Activated CD8-positive, alpha-beta memory T cell treated with anti-CD3 and anti-CD28 coated beads for 48 hours (primary cell): Measurements from ENCODE around the gene SHB.

ENCODE experiments used
- DNase-seq, 3 experiments: peaks; one replicate each; pipeline ENCODE4 v3.0.0-alpha.2; 2020; ENCODE audit warnings: low read depth in 2 of 3, low spot score in 2 of 3

Gene SHB

DNA sequence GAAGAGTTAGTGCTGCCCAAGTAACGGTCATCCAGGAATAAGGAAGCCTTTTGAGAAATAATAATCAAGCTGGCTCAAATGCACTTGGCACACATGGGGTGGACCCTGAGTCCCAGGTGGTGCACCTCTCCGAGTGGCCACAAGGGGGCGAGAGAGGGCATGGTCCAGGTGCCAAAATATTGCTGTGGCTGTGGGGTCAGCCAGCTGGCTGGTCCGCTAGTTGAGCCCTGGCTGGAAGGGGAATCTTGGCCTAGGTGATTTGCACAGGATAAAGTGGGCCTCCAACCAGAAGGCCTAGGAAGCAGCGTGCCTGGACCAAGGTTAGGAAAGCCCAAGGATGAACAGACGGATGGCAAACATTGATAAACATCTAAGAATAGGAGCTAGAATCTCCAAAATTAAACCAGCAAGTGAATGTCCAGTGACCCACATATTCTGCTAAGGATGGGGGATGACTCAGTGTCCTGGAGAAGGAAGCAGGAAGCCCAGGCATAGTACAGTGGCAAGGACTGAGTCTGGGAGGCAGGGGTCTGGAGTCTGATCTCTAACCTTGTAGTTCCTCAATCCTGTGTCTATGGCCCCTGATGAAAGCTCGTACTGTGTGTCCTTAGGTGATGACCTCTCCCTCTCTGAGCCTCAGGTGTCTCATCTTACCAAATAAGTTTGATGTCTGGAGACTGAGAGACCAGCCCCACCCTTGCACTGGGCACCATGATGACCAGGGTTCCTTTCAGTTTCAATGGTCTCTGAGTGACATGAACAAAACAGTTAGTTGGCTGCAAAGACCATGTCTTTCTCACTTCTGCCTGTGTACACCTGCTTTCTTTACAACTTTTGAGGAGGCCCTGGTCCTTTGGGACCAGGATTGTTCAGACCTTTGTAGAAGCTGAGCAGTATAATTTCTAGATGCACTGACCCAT is 19.2 kb upstream of the SHB start:
- DNase-seq = peak in 2 of 3 experiments; percentile 56 to 72

DNA sequence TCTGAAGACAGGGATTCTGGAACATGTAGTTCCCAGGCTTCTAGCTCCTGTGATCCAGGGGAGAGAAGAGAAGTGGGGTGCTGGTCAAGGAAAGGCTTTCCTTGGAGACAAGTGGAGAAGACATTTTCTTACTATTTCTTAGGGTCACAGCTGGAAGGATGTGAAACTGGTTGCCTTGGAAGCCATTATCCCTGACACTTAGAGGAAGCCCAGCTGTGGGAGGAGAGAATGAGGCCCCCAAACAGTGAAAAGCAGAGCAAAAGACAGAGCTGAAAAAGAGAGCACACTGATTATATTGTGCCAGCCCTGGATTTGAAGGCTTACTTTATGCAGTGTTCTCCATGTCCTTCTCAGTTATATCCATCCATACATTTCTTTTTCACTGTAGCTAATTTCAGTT is 17.5 kb upstream of the SHB start:
- DNase-seq = no peak

DNA sequence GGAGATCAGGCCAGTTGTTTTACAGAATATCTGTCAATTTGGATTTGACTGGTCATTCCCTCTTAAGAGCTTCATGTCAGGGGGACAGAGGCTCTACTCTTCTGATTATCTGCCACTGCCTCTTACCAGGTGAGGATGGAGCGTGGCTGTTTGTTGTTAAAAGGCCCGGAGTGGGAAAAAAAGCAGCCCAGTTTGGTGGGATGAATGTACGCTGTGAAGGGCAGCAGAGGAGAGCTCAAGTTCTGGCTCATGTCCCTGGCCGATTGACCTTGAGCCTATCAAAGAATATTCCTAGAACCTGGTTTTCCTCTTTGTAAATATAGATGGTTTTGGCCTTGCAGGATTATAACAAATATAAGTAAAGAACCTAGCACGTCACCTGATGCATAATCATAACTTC is 16.3 kb upstream of the SHB start:
- DNase-seq = no peak

DNA sequence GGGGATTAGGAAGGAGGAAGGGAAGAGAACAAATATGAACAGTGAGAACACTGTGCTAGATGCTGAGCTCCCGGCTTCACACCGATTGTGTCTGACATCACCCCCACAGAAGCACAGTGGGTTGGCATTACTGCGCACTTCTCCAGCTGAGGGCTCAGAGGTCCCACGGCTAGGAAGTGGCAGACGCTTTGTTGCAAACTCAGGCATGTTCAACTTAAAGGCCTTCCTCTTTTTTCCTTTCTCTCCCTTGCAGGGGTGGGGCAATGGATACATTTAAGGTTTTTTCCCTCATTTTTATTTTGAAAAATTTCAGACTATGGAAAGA is 15.5 kb upstream of the SHB start:
- DNase-seq = no peak

DNA sequence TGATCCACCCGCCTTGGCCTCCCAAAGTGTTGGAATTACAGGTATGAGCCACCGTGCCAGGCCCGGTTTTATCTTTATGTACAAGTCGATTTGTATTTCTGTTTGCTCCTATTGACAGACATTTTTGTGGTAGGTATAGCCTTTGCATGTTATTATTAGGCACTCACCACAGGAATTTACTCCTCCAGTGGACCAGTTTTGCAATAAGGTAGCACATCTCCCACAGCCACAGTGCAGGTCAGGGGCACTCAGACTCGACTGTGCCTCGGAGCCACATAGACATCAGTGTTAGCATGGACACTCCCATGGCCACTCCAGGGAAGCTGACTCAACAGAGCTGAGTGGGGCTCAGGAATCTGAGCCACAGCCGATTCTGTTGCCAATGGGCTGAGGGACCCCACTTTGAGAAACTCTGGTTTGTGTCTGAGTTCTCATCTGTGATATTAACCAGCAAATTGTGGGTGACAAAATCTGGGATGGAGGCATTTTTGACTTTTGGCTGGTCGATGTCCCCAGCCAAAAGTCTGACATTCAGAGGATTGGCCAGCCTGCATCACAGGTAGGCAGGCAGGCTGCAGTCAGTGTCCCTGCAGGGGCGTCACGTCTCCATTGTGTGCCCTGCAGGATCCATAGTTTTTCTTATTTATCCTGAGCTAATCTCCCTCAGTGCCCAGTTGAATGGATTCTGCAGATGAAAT is 15.0 kb upstream of the SHB start:
- DNase-seq = no peak

DNA sequence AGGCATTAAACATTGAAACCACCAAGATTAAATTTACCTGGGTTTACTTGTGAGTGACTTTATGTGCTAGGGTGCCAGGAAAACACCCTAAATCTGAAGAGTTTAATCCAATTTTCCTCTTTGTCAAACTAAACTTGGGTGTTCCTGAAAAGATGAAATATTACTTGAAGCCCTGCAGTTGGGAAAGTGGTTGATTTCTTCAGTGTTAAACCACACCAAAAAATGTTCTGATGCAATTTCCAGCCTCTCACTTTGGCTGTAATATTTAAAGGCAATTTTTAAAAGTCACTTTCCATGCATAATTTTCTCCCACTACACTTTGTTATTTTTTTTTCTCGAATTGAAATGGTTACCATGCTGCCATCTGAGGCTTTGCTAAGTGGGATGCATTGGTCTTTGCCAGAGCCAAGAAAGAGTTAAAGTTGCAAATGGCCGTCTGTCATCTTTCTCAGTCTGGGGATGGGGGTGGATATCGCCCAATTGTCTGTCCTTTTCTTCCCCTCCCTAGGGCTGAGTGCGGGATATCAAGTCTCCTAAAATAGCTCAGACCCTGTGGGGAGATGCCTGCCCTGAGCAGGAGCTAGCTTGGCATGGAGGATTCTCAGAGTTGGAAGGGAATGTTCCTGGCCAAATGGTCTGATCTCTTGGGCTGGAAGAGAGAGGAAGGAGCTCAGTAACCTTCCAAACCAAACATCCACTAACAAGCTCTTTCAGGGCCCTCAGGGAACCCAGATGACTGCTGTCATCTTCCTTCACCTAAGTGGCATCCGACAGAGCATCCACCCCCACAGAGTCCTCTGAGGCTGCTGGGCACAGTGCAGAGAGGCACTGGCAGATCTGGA is 13.6 kb upstream of the SHB start:
- no peak for DNase-seq

DNA sequence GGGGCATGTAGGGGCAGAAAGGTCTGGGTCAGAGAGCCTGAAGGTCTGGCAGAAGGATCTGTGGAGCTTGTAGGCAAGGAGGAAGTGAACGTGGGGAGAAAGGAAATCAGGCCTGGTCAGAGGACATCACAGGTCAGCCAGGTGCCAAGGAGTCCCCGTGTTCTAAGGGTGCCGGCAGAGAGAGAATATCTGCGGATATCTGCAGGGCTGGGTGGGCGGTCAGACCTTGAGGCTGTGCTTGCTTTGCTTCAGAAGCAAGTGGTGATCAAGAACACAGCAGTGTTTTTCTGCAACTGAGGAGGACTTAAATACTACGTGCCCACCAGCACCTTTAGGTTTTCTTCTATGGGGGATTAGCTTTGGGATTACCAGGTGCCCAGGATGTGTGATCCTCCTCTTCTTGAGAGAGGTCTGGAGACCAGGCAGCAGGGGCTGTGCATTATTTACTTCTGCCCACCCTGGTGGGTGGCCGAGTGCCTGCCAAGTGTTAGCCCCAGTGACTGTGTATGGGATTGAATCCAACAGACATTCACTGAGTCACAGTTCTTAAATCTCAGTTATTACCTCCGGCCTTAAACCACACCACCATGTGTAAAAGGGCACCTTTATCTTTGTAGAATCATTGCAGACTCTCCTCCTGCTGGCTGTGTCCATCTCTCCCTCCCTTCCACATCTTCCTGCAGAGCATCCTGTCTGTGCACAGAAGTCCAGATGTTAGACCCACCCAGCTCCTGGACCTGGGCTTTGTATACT is 12.5 kb upstream of the SHB start:
- DNase-seq = no peak

DNA sequence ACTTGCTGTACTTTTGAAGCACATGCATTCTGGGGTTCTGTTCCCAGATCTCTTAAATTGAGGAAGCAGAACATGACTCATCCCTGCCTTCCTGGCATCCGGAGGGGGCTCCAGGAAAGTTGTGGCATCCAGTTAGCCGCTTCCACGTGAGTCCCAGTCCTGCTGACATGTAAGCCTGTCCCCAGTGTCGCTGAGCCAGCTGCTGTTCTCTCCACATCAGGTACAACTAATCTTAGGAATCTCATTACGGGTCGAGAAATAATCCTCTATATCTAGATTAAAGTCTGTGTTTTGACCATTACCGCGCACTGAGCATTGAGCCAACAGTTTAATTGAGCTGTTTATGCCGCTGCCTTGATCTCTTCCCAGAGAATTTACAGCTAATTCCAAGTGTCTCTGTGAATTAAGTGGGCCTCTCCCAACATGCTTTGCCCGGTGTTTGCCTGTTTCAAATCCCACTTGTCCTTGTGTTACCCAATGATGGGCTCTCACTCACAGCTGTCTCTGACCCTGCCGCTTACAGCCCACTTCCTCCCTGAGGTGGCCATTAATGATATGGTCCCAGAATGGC is 10.5 kb upstream of the SHB start:
- DNase-seq = no peak

DNA sequence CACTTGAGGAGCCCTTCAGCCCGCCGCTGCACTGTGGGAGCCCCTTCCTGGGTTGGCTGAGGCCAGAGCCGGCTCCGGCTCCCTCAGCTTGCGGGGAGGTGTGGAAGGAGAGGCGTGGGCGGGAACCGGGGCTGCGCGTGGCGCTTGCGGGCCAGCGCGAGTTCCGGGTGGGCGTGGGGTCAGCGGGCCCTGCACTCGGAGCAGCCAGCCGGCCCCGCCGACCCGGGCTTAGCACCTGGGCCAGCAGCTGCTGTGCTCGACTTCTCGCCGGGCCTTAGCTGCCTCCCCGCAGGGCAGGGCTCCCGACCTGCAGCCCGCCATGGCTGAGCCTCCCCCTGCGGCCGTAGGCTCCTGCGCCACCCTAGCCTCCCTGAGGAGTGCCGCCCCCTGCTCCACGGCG is 6.2 kb upstream of the SHB start:
- DNase-seq = no peak

DNA sequence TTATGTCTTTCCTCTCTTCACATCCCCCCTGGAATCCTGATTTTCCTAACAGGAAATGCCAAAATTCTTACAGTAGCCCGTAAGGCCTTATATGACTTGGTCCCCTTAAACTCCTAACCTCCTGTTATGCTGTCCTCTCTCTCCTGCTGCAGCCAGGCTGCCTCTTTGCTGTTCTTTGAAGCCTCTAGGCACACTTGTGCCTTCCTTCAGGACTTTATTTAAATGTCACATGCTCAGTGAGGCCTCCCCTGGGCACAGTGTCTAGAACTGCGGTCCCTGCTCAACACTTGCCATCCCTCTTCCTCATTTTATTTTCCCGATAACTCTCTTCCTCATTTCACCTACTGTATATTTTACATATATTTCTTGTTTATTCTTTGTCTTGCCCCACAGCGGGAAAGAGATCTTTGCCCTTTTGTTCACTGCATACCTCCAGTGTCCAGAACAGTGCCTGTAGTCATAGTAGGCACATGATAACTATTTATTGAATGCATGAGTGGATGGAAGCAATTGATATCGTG is 5.5 kb upstream of the SHB start:
- DNase-seq = no peak

DNA sequence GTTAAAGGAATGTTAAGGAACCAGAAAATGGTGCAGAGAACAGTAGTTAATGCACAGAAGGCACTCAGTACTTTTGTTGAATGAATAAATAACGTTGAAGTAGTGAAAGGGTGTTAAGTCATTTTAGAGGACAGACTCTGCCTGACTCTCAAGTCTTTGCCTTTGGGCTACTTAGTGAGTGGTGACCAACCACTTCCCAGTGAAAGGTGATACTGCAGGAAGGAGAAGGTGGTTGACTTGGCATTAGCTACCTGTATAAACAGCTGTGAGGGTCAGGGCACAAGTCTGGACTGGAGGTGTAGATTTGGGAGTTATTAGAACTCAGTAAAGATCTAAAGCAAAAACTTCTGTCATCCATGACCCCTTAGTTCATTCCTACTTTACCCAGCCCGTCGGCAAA is 4.9 kb upstream of the SHB start:
- DNase-seq = no peak

DNA sequence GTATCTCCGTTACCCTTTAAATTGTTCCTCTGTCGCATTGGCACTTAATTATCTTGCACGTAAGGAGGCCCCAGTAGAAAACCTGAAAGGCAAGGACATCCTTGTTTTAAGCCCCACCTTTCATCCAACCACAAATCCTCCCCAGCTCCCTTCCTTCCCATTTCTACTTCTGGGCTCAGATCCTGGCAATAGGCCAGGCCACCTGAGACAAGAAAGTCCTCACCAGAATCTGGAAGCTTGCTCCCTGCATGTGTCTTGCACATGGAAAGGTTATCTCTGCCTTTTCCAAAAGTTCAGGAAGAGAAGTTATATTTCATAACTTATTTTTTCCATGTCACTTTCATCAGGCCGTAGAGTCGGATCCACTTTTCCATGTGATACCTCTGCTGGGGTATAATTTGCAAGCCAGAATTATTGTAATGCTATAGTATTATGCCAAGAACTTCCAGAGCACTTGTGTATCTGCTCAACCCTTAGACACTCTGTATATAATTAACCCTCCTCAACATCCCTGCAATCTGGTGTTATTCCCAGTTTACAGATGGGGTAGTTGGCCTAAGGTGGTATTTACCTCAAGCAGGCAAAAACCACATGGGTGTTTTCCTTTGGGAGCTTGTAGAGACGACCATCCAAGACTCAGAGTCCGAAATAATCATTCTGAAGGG is 2.6 kb upstream of the SHB start:
- no peak for DNase-seq

DNA sequence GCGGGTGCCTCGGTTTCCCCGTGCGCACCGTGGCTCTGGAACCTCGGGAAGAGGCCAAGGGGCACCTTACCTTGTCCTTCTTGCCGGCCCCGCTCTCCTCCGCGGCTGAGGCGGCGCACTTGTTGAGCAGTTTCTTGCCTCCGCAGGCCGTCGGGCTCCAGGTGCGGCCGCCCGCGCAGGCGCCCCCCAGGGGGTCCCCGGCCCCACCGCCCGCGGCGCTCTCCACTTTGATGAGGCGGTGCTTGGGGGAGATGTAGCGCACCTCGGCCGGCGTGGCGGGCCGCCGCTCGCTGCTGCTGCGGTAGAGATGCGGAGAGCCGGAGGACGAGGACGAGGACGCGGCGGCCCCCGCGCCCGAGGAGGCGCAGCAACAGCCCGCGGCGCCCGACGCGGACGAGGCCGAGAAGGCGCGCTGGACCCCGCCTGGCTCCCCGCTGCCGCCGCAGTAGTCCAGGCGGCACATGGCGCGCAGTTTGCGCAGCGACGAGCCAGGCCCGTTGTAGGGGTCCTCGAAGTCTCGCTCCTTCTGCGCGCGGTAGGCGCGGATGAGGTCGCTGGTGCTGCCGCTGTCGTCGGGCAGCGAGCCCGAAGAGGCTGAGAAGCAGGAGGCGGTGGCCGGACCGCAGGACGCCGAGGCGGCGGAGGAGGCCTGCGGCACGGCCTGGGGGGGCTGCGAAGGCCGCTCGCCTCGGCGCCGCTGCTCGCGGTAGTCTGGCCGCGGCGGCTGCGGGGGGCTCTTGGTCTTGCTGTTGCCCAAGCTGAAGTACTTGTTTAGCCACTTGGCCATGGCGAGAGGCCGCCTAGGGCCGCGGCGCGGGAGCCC is 957 bp downstream of the SHB start:
- DNase-seq = no peak

DNA sequence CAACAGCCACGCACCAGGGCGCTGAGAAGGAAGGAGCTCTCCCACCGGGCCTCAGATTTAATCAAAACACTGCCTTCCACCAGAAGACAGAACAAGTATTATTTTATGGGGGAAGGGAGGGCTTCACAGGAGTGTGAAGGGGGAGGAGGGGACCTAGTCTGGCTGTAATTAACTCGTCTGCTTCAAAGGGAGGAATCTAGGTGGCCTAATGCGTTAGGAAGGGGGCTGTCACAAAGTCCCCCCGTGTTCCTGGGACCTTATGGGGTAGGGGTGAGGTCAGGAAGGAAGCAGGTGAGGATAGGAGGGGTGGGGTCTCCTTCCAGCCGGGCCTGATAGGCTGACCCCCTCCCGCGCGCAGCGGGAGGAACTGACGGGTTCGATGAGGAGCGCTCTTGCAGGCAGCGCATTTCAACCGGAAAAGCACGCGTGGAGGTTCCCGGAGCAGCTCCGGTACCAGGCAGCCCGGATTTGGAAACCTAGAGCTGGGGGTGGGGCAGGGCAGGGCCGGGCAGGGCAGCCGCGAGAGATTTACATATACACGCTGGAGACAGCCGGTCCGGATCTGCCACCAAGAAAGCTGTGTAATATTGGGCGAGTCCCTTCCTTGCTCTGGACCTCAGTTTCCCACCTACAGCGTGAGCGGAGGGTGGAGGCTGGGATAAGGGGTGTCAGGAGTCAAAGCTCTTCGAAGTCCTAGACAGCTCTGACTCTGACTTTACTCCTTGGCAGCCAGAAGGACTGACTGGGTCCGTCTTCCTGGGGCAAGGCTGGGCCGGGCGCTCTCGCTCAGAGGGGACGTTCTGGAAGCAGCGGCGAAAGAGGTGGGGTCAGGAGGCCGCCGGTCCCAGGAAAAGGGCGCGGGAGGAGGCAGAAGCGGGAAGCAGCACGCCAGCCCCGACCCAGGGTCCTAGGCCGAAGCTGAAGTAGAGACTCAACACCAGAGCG is 1.8 kb downstream of the SHB start:
- no peak for DNase-seq

DNA sequence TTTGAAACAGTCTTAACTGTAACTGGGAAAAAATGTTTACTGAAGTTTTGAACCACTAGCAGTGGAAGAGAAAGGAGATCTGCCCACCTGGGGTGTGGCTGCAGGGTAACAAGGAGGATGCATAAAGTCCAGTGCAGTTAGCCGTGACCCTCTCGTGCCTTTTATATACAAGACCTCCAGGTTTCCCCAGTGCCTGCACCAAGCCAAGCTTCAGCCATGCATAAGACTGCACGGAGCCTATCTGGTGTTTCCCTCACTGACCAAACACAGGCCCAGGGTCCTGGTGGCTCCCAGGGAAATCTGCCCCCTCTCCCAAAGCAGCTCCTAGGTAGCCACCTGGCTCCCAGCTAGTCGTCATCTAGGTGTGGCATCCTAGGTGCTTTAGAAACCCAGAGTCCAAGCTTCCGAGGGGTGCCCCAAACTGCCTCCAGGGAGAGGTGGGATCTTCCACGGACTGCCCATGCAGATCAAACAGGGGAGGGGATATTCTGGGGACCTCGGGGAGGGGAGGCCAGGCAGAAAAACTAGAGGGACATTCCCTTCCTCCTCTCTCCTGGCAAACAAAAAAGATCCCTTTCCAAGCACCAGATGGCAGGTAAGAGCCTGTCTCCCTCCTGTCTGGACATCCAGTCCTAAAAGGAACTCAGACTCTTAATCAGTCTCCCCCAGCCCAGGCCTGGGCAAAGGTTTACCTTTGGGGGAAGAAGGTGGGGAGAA is 2.7 kb downstream of the SHB start:
- DNase-seq = no peak

DNA sequence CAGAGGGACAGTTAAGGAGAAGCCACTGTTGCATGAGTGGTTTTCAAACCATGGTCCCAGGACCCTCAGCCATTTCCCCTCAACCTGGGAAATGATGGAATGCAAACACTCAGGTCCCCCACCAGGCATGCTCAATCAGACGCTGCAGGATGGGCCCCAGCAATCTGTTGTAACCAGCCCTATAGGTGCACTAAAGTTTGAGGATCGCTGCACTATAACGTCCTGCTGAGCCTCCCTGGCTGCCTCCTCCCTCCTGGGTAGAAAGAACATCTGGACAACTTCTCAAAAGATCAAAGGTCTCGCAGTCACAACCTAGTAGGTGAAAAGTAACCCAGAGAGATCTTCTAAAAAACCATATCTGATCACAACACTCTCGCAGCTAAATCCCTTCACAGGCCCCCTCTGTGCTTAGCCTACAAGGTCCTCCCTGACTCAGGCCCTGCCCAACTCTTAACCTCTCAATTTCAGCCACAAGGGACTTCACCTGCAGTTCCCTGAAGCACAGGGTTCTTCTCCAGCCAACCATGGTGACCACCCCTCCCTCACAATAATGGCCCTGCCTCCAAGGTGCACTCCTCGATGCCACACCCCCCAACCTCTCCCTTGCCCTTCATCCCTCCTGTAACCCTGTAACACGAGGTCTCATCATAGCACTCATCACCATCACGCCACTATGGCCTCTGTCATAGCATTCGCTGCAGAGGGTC is 3.5 kb downstream of the SHB start:
- DNase-seq = no peak

DNA sequence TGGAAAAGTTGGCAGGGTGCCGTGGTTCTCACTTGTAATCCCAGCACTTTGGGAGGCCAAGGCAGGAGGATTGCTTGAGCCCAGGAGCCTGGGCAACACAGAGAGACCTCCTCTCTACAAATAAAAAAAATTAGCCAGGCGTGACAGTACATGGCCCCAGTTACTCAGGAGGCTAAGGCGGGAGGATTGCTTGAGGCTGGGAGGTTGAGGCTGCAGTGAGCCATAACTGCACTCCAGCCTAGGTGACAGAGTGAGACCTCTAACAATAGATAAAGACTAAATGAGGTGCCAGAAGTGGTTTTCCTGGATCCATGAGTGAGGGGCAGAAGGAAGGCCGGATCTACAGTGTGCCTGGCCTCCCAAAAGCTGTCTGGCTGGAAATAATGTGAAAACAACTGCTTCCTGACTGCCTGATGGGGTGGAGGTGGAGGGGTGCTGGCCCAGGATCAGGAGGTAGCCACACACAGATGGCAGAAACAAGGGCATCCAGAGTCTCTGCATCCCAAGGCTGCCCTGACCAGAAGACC is 4.1 kb downstream of the SHB start:
- no peak for DNase-seq
